HepG2 (cell line): ENCODE data around the gene EFNA3. TPM values are rescaled to one million over a fixed set of nuclear protein-coding genes. Genes with fewer than 3 reads are reported as not detected.

Experiments used
- E2F5 ChIP-seq: sonication (generic); formaldehyde crosslinking; conservative IDR thresholded peaks from 2 replicates; pipeline ENCODE4 v1.4.0; 2020; ENCODE audit warnings: missing genetic modification reagents
- GMEB2 ChIP-seq: IDR thresholded peaks from 2 replicates; pipeline ENCODE4 v1.6.1; 2016; ENCODE audit warnings: missing biosample characterization, missing genetic modification reagents, low read depth
- LRRFIP1 ChIP-seq: sonication (generic); formaldehyde crosslinking; conservative IDR thresholded peaks from 2 replicates; pipeline ENCODE4 v1.4.0; 2020; ENCODE audit warnings: missing genetic modification reagents
- MXD3 ChIP-seq: IDR thresholded peaks from 2 replicates; pipeline ENCODE4 v1.6.1; 2016; ENCODE audit warnings: mild to moderate bottlenecking, missing biosample characterization, missing genetic modification reagents
- NFE2L1 ChIP-seq: sonication (generic); formaldehyde crosslinking; IDR thresholded peaks from 2 replicates; pipeline ENCODE4 v1.4.0; 2020; ENCODE audit warnings: missing genetic modification reagents, mild to moderate bottlenecking, borderline replicate concordance
- NRL ChIP-seq: sonication (generic); formaldehyde crosslinking; IDR thresholded peaks from 2 replicates; pipeline ENCODE4 v1.5.0; 2020; ENCODE audit warnings: missing genetic modification reagents, mild to moderate bottlenecking, moderate library complexity, borderline replicate concordance
- PITX1 ChIP-seq: sonication (generic); formaldehyde crosslinking; IDR thresholded peaks from 2 replicates; pipeline ENCODE4 v1.5.1; 2020; ENCODE audit warnings: mild to moderate bottlenecking, missing genetic modification reagents
- RBAK ChIP-seq: sonication (generic); formaldehyde crosslinking; IDR thresholded peaks from 2 replicates; pipeline ENCODE4 v1.5.1; 2020; ENCODE audit warnings: mild to moderate bottlenecking, missing genetic modification reagents
- REPIN1 ChIP-seq: sonication (generic); formaldehyde crosslinking; IDR thresholded peaks from 2 replicates; pipeline ENCODE4 v1.8.0; 2022; ENCODE audit warnings: missing genetic modification reagents, low read depth, mild to moderate bottlenecking, borderline replicate concordance
- SIN3B ChIP-seq: fragments of 150-350 bp; IDR thresholded peaks from 2 replicates; pipeline ENCODE4 v1.6.1; 2014; ENCODE audit warnings: low read length
- SIX1 ChIP-seq: sonication (generic); formaldehyde crosslinking; IDR thresholded peaks from 2 replicates; pipeline ENCODE4 v1.4.0; 2020; ENCODE audit warnings: missing genetic modification reagents, borderline replicate concordance
- TCF7 ChIP-seq: sonication (generic); IDR thresholded peaks from 2 replicates; pipeline ENCODE4 v1.6.1; 2016; ENCODE audit warnings: antibody characterized with exemption, low read depth
- TFAP4 ChIP-seq: sonication (generic); IDR thresholded peaks from 2 replicates; pipeline ENCODE4 v1.6.1; 2016; ENCODE audit warnings: low read depth, borderline replicate concordance
- THYN1 ChIP-seq: sonication (generic); formaldehyde crosslinking; IDR thresholded peaks from 2 replicates; pipeline ENCODE4 v1.8.1; 2023; ENCODE audit warnings: low read depth, mild to moderate bottlenecking, moderate library complexity, missing genetic modification reagents, borderline replicate concordance
- ZBTB38 ChIP-seq: sonication (generic); formaldehyde crosslinking; IDR thresholded peaks from 2 replicates; pipeline ENCODE4 v1.5.1; 2020; ENCODE audit warnings: mild to moderate bottlenecking, missing genetic modification reagents
- ZBTB7A ChIP-seq: sonication (generic); formaldehyde crosslinking; IDR thresholded peaks from 2 replicates; pipeline ENCODE4 v1.8.0; 2022; ENCODE audit warnings: mild to moderate bottlenecking, missing genetic modification reagents
- ZFP1 ChIP-seq: IDR thresholded peaks from 2 replicates; pipeline ENCODE4 v1.6.1; 2016
- ZNF562 ChIP-seq: sonication (generic); formaldehyde crosslinking; IDR thresholded peaks from 2 replicates; pipeline ENCODE4 v1.8.0; 2022; ENCODE audit warnings: missing genetic modification reagents, borderline replicate concordance
- ZNF691 ChIP-seq: sonication (generic); formaldehyde crosslinking; IDR thresholded peaks from 2 replicates; pipeline ENCODE4 v1.4.0; 2020; ENCODE audit warnings: missing genetic modification reagents, low read depth, mild to moderate bottlenecking, borderline replicate concordance
- ZNF737 ChIP-seq: sonication (generic); formaldehyde crosslinking; IDR thresholded peaks from 2 replicates; pipeline ENCODE4 v1.5.0; 2020; ENCODE audit warnings: missing genetic modification reagents, mild to moderate bottlenecking, borderline replicate concordance
- ZNF790 ChIP-seq: sonication (generic); formaldehyde crosslinking; IDR thresholded peaks from 2 replicates; pipeline ENCODE4 v1.8.0; 2022; ENCODE audit warnings: missing genetic modification reagents, mild to moderate bottlenecking, borderline replicate concordance
- ZSCAN21 ChIP-seq: sonication (generic); formaldehyde crosslinking; IDR thresholded peaks from 2 replicates; pipeline ENCODE4 v1.8.0; 2022; ENCODE audit warnings: mild to moderate bottlenecking, missing genetic modification reagents, moderate library complexity, borderline replicate concordance
- polyA plus RNA-seq, 8 experiments: library from polyadenylated mRNA; depleted of rRNA in 3 of 8; stranded (reverse) in 7 of 8; unstranded in 1 of 8; fragments of >200 nt; fragmentation: Illumina TruSeq in 4 of 8; extraction: Trizol in 4 of 8; gene quantifications; 2 replicates each; pipeline versions ENCODE4 v1.2.1 to v1.2.3, GENCODE V29; 2011 to 2016; ENCODE audit warnings: low read depth in 4 of 8, missing spikeins in 1 of 8, mixed read lengths in 1 of 8; ENCODE audit not compliant: insufficient read depth in 1 of 8
- total RNA-seq, 5 experiments: library from RNA; depleted of rRNA; stranded (reverse); fragments of >200 nt; fragmentation: Illumina TruSeq; extraction: Trizol; gene quantifications; 2 replicates each; pipeline ENCODE4 v1.2.3, GENCODE V29; 2016; ENCODE audit warnings: low read depth in 1 of 5

EFNA3 gene
- total and polyA plus RNA-seq, 2 of the 13 experiments (the other 11 are each of a cell fraction or from before 2014, with no cell fraction given): 1.0 to 5.7 TPM

GRCh38 chr1:155043793-155044192 lies 34.8 kb upstream of the EFNA3 start (continued):
- TF ChIP-seq ZNF691 (CRISPR knock-in tag) (no peak), SIX1 (CRISPR knock-in tag) (no peak), SIN3B (no peak), REPIN1 (CRISPR knock-in tag) (no peak), NFE2L1 (CRISPR knock-in tag) (no peak), ZBTB7A (CRISPR knock-in tag) (0 out of 2 replicates have a peak, but pooled peaks have one; percentile 40), THYN1 (no peak), ZFP1 (no peak), LRRFIP1 (CRISPR knock-in tag) (no peak), MXD3 (CRISPR knock-in tag) (no peak), ZSCAN21 (CRISPR knock-in tag) (0 out of 2 replicates have a peak, but pooled peaks have one; percentile 36), ZBTB38 (CRISPR knock-in tag) (no peak), E2F5 (CRISPR knock-in tag) (no peak), ZNF562 (CRISPR knock-in tag) (no peak), TFAP4 (peak; percentile 82; the same call in 1 of the 2 replicates), ZNF790 (CRISPR knock-in tag) (no peak), NRL (no peak), ZNF737 (CRISPR knock-in tag) (no peak), TCF7 (no peak), GMEB2 (CRISPR knock-in tag) (no peak), RBAK (CRISPR knock-in tag) (no peak), PITX1 (no peak)
